ENCODE data around the gene PHB1. TPM values are rescaled to one million over a fixed set of nuclear protein-coding genes. Genes with fewer than 3 reads are reported as not detected.
A peak's percentile ranks its signal among the peaks of the same experiment; 100 is the strongest.

Gene PHB1
- total RNA-seq, 2 donors from 2014 or later = 45.8 to 49.9 TPM

- no peak overlapping the region for H3K4me3 Mint-ChIP-seq
Measured at GRCh38 chr17:49407981-49408501, 6.6 kb downstream of the PHB1 start.

DNA sequence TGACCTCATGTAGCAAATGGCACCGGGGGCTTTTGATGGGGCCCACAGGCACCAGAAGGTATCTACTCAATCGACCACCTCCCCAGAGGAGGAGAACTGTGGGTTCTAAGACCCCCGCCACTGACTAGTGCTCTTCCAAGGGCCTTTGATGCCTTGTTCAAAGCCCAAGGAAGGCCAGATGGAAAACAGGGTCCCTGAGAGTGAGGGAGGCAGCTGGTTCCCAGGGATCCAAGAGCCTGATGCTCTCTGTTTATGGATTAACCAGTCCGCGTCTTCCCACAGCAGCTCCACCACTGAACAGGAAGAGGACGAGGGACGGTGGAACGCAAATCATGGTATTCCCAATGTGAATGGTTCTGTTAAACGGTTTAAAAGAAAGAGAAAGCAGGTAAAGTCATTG lies 7.6 kb downstream of the PHB1 start:
- Mint-ChIP-seq H3K4me3 (no peak overlapping the region), H3K4me1 (peaks cover 4% of the 10 kb centered on the region), H3K27ac (no peak overlapping the region), H3K27me3 (no peaks in the 10 kb centered on the region), H3K36me3 (ENCODE audit: low read depth) (peaks cover 19% of the 10 kb centered on the region)
- no peaks in the 10 kb centered on the region for H3K9me3 ChIP-seq (ENCODE audit: control insufficient read depth, low read length, poor library complexity, severe bottlenecking)
- DNase-seq (no peak), ATAC-seq (no peak)

More at GRCh38 chr17:49407981-49408501, 6.6 kb downstream of the PHB1 start:
- Mint-ChIP-seq H3K27ac (peak overlapping the region; percentile 43), H3K36me3 (ENCODE audit: low read depth) (peaks cover 19% of the 10 kb centered on the region), H3K4me1 (peaks cover 5% of the 10 kb centered on the region), H3K27me3 (no peaks in the 10 kb centered on the region)
- no peaks in the 10 kb centered on the region for H3K9me3 ChIP-seq (ENCODE audit: control insufficient read depth, low read length, poor library complexity, severe bottlenecking)
- peak; percentile 65 to 79 (median 66) for DNase-seq
- peak; percentile 99 for ATAC-seq

GRCh38 chr17:49406421-49407061 lies 8.1 kb downstream of the PHB1 start:
- no peaks in the 10 kb centered on the region for H3K9me3 ChIP-seq (ENCODE audit: control insufficient read depth, low read length, poor library complexity, severe bottlenecking)
- Mint-ChIP-seq H3K27me3 (no peaks in the 10 kb centered on the region), H3K36me3 (ENCODE audit: low read depth) (peaks cover 13% of the 10 kb centered on the region), H3K4me3 (no peak overlapping the region), H3K4me1 (no peaks in the 10 kb centered on the region), H3K27ac (no peak overlapping the region)
- DNase-seq (no peak), ATAC-seq (no peak)

DNA sequence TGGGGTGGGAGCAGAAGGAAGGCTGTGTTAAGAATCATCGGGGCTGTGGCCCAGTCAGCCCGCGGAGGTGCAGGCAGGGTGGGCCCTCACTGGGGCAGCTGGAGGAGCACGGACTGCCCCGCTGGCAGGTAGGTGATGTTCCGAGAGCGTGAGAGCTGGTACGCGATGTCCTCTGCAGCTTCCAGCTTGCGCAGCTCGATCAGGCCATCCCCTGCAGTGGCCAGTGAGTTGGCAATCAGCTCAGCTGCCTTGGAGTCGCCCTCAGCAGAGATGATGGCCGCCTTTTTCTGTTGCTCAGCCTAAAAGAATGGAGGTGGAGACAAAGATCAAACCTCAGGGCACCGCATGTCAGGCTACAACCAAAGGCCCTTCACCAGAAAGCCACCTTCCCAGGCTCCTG lies 9.8 kb downstream of the PHB1 start:
- no peaks in the 10 kb centered on the region for H3K27me3 Mint-ChIP-seq
- ATAC-seq (no peak), DNase-seq (no peak)
- H3K9me3 ChIP-seq (ENCODE audit: control insufficient read depth, low read length, poor library complexity, severe bottlenecking) = no peaks in the 10 kb centered on the region
- H3K4me1 Mint-ChIP-seq = no peaks in the 10 kb centered on the region
- H3K4me3 Mint-ChIP-seq = no peak overlapping the region
- peaks cover 12% of the 10 kb centered on the region for H3K36me3 Mint-ChIP-seq (ENCODE audit: low read depth)
- no peak overlapping the region for H3K27ac Mint-ChIP-seq

GRCh38 chr17:49404361-49404760 lies 10.3 kb downstream of the PHB1 start:
- Mint-ChIP-seq H3K27me3 (no peaks in the 10 kb centered on the region), H3K27ac (no peak overlapping the region), H3K36me3 (ENCODE audit: low read depth) (peaks cover 12% of the 10 kb centered on the region), H3K4me1 (no peaks in the 10 kb centered on the region), H3K4me3 (no peak overlapping the region)
- ATAC-seq = no peak
- no peak for DNase-seq
- no peaks in the 10 kb centered on the region for H3K9me3 ChIP-seq (ENCODE audit: control insufficient read depth, low read length, poor library complexity, severe bottlenecking)

GRCh38 chr17:49403514-49404289 lies 11.0 kb downstream of the PHB1 start:
- no peaks in the 10 kb centered on the region for H3K4me1 Mint-ChIP-seq

GRCh38 chr17:49402706-49403105 lies 12.0 kb downstream of the PHB1 start:
- Mint-ChIP-seq H3K4me3 (peak overlapping the region; percentile 33), H3K4me1 (no peaks in the 10 kb centered on the region), H3K27ac (no peak overlapping the region)

More at GRCh38 chr17:49403514-49404289, 11.0 kb downstream of the PHB1 start:
- ATAC-seq = no peak
- H3K4me3 Mint-ChIP-seq = no peak overlapping the region
- no peaks in the 10 kb centered on the region for H3K27me3 Mint-ChIP-seq
- no peaks in the 10 kb centered on the region for H3K9me3 ChIP-seq (ENCODE audit: control insufficient read depth, low read length, poor library complexity, severe bottlenecking)
- no peak for DNase-seq
- H3K36me3 Mint-ChIP-seq (ENCODE audit: low read depth) = peaks cover 12% of the 10 kb centered on the region
- no peak overlapping the region for H3K27ac Mint-ChIP-seq

GRCh38 chr17:49401971-49402611 lies 12.6 kb downstream of the PHB1 start:
- Mint-ChIP-seq H3K4me3 (peak overlapping the region; percentile 33), H3K27me3 (no peaks in the 10 kb centered on the region), H3K27ac (no peak overlapping the region), H3K4me1 (no peaks in the 10 kb centered on the region), H3K36me3 (ENCODE audit: low read depth) (peaks cover 12% of the 10 kb centered on the region)
- ATAC-seq = no peak
- no peak for DNase-seq
- no peaks in the 10 kb centered on the region for H3K9me3 ChIP-seq (ENCODE audit: control insufficient read depth, low read length, poor library complexity, severe bottlenecking)

More at GRCh38 chr17:49402706-49403105, 12.0 kb downstream of the PHB1 start:
- no peaks in the 10 kb centered on the region for H3K9me3 ChIP-seq (ENCODE audit: control insufficient read depth, low read length, poor library complexity, severe bottlenecking)
- Mint-ChIP-seq H3K36me3 (ENCODE audit: low read depth) (peaks cover 12% of the 10 kb centered on the region), H3K27me3 (no peaks in the 10 kb centered on the region)
- ATAC-seq = no peak
- no peak for DNase-seq

DNA sequence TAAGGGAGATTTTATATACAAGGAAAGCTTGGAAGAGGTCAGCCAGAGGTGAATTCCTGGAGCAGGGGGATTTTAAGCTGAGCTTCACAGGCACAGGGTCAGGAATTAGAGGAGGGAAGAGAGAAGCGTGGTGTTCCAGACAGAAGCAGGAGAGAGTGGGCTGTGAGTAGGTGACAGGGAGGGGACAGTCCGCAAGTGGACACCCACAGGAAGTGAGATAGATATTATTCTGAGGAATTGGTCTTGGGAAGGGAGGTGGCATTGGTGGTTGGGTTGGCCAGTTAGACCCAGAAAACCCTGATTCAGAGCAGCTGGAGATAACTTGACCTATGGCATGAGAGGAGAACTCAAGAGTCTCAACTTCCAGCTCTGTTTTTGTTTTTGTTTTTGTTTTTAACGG lies 14.7 kb downstream of the PHB1 start:
- Mint-ChIP-seq H3K27ac (no peak overlapping the region), H3K4me3 (peak overlapping the region; percentile 71), H3K36me3 (ENCODE audit: low read depth) (peaks cover 8% of the 10 kb centered on the region), H3K4me1 (peaks cover 3% of the 10 kb centered on the region), H3K27me3 (no peaks in the 10 kb centered on the region)
- no peaks in the 10 kb centered on the region for H3K9me3 ChIP-seq (ENCODE audit: control insufficient read depth, low read length, poor library complexity, severe bottlenecking)
- no peak for ATAC-seq
- no peak for DNase-seq

GRCh38 chr17:49397586-49397985 lies 17.1 kb downstream of the PHB1 start:
- Mint-ChIP-seq H3K27me3 (no peaks in the 10 kb centered on the region), H3K27ac (peak overlapping the region; percentile 11), H3K4me1 (peaks cover 13% of the 10 kb centered on the region), H3K36me3 (ENCODE audit: low read depth) (no peaks in the 10 kb centered on the region), H3K4me3 (no peak overlapping the region)
- no peaks in the 10 kb centered on the region for H3K9me3 ChIP-seq (ENCODE audit: control insufficient read depth, low read length, poor library complexity, severe bottlenecking)
- ATAC-seq = no peak
- DNase-seq = no peak

DNA sequence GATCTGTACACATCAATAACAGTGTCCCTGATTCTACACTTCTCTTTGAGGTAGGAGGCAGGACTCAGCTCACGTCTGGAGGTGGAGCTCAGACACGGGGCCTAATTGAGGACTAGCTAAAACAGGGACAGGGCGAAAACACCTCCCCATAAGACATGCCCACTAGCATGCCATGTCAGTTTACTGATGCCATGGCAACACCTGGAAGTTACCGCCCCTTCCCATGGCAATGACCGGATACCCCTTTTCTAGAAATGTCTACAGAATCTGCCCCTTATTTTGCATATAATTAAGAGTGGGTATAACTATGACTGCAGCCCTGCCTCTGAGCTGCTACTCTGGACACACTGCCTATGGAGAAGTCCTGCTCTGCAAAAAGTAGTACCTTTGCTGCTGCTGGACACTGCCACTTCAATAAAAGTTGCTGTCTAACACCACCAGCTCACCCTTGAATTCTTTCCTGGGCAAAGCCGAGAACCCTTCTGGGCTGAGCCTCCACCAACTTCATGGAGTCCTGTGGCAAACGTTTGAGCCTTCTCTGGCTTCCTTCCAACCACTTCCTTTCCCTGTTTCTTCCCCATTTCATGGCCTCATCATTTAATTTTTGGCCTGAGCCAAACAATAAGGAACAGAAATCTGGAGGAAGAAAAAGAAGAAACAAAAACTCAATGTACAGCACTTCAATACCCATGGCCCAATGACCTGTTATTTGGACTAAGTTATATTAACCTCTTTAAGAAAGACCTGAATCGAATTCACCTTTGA lies 21.0 kb downstream of the PHB1 start:
- no peaks in the 10 kb centered on the region for H3K9me3 ChIP-seq (ENCODE audit: control insufficient read depth, low read length, poor library complexity, severe bottlenecking)
- Mint-ChIP-seq H3K27ac (no peak overlapping the region), H3K4me3 (no peak overlapping the region)

DNA sequence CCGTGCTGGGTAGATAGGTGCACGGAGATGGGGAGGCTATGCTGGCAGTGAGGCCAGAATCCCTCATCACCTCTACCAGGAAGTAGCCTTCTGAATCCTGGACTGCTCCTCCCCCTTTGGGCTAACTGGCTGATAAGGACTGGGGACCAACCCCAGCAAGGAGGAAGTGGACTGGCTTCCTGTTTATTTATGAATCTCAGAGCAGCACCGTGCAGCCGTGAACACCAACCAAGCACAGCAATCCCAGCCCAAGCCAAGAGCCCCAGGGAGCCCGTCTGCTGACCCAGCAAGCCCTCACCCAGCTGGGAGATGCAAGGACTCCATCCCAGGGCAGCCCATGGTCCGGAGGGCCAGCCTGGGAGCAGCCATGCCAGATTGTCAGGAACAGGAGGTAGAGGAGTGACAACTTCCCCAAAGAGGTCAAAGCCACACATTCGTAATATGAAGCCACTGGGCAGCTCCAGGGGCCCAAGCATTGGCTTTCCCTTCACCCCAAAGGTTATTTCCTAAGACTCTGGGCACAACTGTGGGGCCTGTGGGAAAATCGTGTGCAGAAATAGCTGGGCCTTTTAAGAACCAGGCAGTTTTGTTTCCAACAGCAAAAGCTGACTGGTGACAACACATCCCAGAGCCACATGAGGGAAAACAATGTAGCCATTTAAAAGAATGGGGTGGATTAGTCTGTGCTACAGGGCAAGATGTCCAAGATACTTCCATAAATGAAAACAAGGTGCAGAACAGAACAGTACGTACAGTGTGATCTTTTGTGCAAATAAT lies 23.9 kb downstream of the PHB1 start:
- no peaks in the 10 kb centered on the region for H3K27me3 Mint-ChIP-seq
- no peaks in the 10 kb centered on the region for H3K9me3 ChIP-seq (ENCODE audit: control insufficient read depth, low read length, poor library complexity, severe bottlenecking)
- H3K4me3 Mint-ChIP-seq = peak overlapping the region; percentile 85
- H3K4me1 Mint-ChIP-seq = peaks cover 59% of the 10 kb centered on the region
- DNase-seq (no peak), ATAC-seq (no peak)
- H3K27ac Mint-ChIP-seq = peak overlapping the region; percentile 91
- no peaks in the 10 kb centered on the region for H3K36me3 Mint-ChIP-seq (ENCODE audit: low read depth)

More for the DNA sequence above, 21.0 kb downstream of the PHB1 start:
- no peak for DNase-seq
- H3K27me3 Mint-ChIP-seq = no peaks in the 10 kb centered on the region
- no peak for ATAC-seq
- no peaks in the 10 kb centered on the region for H3K36me3 Mint-ChIP-seq (ENCODE audit: low read depth)
- peaks cover 36% of the 10 kb centered on the region for H3K4me1 Mint-ChIP-seq

Measured in T-helper 17 cell (primary cell).